GM10266 (cell line): Measurements from ENCODE around the gene FAM13A.
"Not testable (repeated sequence)": the region's sequence is repeated elsewhere in the genome, so short reads cannot be mapped to it uniquely, and the experiment has no call there.

Source experiments
- DNase-seq: peaks from one replicate; pipeline ENCODE4 v3.0.0; 2012; ENCODE audit errors: extremely low spot score
- TF ChIP-seq, protein P1 (sequence below): IDR thresholded peaks from 2 replicates; pipeline ENCODE4 v1.5.1; 2012; ENCODE audit warnings: mild to moderate bottlenecking, low read depth; ENCODE audit not compliant: control insufficient read depth, insufficient read depth; ENCODE audit errors: missing control alignments

Gene FAM13A

DNA sequence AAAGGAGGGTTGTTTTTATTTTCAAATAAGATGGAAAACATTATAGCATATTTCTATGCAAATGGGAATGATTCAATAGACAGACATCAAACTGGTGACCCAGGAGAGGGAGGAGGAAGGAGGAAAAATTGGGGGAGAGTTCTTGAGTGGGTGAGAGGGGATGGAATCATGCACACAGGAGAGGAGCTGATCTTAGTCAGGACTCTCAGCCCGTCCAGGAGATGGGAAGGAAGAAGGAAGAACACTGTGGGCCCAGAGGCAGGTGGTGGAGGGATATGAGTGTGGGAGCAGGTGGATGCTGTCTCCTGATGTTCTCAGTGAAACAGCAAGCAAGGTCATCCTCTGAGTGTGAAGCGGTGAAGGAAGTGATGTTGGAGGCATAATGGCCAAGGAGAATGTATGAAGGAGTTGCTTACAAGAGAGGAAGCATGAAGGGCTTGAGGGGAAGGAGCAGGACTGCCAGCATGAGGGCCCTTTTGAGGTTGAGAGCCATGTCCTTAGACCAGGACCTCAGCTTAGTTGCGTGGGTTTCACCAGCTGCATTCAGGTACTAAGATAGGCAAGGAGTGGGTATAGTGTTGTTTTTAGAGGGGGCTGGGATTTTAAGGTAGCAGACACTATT, 197.7 kb downstream of the FAM13A start:
- TF ChIP-seq, protein P1, sequence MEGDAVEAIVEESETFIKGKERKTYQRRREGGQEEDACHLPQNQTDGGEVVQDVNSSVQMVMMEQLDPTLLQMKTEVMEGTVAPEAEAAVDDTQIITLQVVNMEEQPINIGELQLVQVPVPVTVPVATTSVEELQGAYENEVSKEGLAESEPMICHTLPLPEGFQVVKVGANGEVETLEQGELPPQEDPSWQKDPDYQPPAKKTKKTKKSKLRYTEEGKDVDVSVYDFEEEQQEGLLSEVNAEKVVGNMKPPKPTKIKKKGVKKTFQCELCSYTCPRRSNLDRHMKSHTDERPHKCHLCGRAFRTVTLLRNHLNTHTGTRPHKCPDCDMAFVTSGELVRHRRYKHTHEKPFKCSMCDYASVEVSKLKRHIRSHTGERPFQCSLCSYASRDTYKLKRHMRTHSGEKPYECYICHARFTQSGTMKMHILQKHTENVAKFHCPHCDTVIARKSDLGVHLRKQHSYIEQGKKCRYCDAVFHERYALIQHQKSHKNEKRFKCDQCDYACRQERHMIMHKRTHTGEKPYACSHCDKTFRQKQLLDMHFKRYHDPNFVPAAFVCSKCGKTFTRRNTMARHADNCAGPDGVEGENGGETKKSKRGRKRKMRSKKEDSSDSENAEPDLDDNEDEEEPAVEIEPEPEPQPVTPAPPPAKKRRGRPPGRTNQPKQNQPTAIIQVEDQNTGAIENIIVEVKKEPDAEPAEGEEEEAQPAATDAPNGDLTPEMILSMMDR: no peak
- DNase-seq: no peak

DNA sequence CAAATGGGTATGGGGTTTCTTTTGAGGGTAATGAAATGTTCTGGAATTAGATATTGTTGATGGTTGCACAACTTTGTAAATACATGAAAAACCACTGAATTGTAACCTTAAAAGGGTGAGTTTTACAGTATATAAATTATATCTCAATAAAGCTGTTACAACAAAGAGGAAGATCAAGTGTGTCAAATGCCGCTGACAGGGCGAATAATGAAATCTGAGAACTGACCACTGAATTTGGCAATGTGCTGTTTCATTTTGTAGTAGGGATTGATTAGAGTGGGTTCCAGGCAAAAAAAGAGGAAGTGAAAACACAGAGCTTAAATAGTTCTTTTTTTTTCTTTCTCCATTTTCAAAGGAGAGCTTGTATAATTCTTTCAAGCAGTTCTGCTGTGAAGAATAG, 198.2 kb downstream of the FAM13A start:
- TF ChIP-seq, protein P1: no peak
- peak; percentile 32 for DNase-seq

DNA sequence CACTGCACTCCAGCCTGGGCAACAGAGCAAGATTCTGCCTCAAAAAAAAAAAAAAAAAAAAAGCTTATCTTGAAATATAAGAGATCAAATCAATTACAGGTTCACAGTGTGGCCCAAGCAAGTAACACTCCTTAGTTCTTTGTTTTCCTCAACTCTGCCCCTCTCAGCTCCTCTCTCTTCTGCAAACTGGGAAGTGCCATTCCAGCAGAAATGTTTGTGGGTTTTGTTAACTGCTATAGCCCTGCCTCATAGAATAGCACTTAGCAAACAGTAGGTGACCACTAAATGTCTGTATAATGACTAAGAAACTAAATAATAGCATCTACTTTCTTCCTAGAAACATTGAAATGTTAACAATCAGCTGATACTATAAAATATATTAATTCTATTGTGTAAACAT, 199.4 kb downstream of the FAM13A start:
- no peak for DNase-seq
- TF ChIP-seq, protein P1: no peak

DNA sequence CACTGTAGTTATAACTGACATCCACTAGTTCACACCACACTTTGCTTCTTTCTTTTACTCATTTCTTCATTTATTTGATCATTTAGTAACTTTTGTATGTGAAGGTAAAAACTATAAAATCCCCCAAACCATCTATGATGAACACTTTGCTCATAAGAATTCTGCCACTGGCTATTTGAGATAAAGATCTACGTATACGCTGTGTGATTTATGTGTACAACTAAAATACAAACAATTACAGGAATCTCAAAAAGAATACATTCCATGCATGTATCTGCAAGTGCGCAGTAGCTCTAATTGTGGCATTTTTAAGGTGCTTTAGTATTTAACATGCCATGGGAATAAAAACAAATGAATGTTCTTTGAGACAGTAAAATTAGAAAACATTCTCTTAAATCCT, 202.5 kb downstream of the FAM13A start:
- TF ChIP-seq, protein P1: no peak
- no peak for DNase-seq

DNA sequence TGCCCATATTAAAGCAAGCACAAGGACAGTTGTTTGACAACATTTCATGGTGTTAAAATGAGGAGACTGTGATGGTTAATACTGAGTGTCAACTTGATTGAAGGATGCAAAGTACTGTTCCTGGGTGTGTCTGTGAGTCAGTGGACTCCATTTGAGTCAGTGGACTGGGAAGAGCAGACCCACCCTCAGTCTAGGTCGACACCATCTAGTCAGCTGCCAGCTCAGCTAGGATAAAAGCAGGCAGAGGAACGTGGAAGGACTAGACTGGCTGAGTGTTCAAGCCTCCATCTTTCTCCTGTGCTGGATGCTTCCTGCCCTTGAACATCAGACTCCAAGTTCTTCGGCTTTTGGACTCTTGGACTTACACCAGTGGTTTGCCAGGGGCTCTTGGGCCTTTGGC, 203.4 kb downstream of the FAM13A start:
- DNase-seq: not testable (repeated sequence)

DNA sequence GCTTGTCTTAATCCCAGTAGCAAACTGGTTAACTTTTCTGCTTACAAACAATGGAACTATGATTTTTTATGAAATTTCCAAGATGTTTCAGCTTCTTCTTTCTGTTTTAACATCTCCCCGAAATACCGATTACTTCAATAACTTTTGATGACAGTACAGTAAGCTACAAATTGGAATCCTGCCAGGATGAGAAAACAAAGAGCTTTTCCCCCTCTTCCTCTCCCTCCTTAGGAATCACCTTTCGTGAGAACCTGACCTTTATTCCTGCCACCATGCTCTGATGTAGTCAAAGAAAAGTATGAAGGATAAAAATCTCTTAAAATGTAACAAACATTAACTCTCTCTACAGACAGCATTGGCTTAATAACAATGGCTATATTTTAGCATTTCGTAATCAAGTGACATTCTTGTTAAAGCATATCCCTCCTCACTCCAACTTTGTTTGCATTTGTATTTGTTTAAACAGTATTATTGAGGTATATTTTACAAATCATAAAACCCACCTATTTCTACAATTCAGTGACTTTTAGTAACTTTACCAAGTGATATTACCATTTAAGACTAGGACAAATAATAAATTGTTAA, 210.7 kb downstream of the FAM13A start:
- TF ChIP-seq, protein P1: no peak
- no peak for DNase-seq

DNA sequence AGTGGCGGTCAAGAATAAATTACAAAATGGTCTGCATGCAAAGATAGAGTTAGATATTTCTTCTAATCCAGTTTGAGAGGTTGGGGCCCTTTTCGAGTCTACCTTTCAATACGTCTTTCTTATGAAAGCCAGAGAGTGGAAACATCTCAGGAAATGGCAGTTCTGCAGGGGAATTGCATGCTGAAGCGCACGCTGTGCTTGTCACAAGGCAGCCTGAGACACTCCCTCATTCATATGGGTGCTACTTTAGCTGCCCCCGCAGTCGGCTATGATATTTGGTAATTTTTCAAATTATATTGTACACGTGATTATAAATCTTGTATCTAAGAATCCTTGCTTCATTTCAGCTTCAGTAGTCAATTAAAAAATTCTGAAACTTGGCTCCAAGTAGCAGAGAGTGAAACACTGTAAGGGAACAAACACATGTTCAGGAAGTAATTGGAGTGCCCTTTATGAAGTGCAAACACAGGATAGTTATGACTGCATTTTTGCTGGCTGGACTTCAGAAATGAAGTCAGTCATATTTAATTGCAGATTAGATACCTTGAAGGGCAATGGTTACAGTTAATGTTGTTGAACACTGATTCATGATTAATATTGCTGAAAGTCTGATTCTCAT, 213.8 kb downstream of the FAM13A start:
- TF ChIP-seq, protein P1: no peak
- no peak for DNase-seq
